Left ventricle myocardium inferior (tissue), 1 donor: ENCODE measurements around the gene DCTPP1. TPM values are rescaled to one million over a fixed set of nuclear protein-coding genes. Genes with fewer than 3 reads are reported as not detected.

Experiments used
- DNase-seq: peaks from one replicate; pipeline ENCODE4 v3.0.0-alpha.2; 2020
- H3K27ac ChIP-seq: fragments of 200-600 bp; replicated peaks from 2 replicates; pipeline ENCODE4 v1.8.0; 2021
- H3K27me3 ChIP-seq: fragments of 200-600 bp; 2 replicates; pipeline ENCODE4 v1.8.0; 2021; ENCODE audit warnings: low read depth
- H3K36me3 ChIP-seq: fragments of 200-600 bp; 2 replicates; pipeline ENCODE4 v1.8.0; 2021
- H3K4me1 ChIP-seq: fragments of 200-600 bp; 2 replicates; pipeline ENCODE4 v1.8.0; 2021
- H3K4me3 ChIP-seq: fragments of 200-600 bp; 2 replicates; pipeline ENCODE4 v1.8.0; 2021; ENCODE audit warnings: mild to moderate bottlenecking, moderate library complexity
- H3K9me3 ChIP-seq: fragments of 200-600 bp; replicated peaks from 2 replicates; pipeline ENCODE4 v1.8.0; 2021
- CTCF ChIP-seq: fragments of 200-600 bp; IDR thresholded peaks from 2 replicates; pipeline ENCODE4 v1.8.0; 2021; ENCODE audit warnings: antibody characterized with exemption, mild to moderate bottlenecking, borderline replicate concordance
- intact Hi-C: fragments of 100-400 bp; cut with micrococcal nuclease; formaldehyde crosslinking; loops from one replicate; pipeline ENCODE4 v1.11.0; 2022
- total RNA-seq: library from RNA; stranded (reverse); fragmentation: NEBNext Ultra II Directional; extraction: Animal tissue kit (Norgen Biotek cat#: 25700); gene quantifications from one replicate; pipeline ENCODE4 v1.2.1, GENCODE V29; 2021
- donor health status: DM: no; HTN: yes; CAD: no; lungs with severe emphysema.

Gene DCTPP1
- total RNA-seq, 1 donor from 2014 or later: 31.9 TPM

GRCh38 chr16:30376461-30376902 is 53.3 kb downstream of the DCTPP1 start:
- Histone ChIP-seq H3K4me1 (peaks cover 29% of the 10 kb centered on the region), H3K27ac (peak overlapping the region; percentile 100), H3K4me3 (no peak overlapping the region), H3K36me3 (no peaks in the 10 kb centered on the region), H3K27me3 (no peaks in the 10 kb centered on the region), H3K9me3 (no peaks in the 10 kb centered on the region)
- no peak for DNase-seq
- intact Hi-C loops: no loop called here
- TF ChIP-seq CTCF: no peak

GRCh38 chr16:30375864-30376263 is 54.0 kb downstream of the DCTPP1 start:
- peaks cover 34% of the 10 kb centered on the region for H3K4me1 ChIP-seq
- H3K27me3 ChIP-seq: no peaks in the 10 kb centered on the region
- no peak for TF ChIP-seq CTCF
- intact Hi-C loops: no loop called here
- no peaks in the 10 kb centered on the region for H3K9me3 ChIP-seq
- H3K4me3 ChIP-seq: no peak overlapping the region
- no peak overlapping the region for H3K27ac ChIP-seq
- H3K36me3 ChIP-seq: no peaks in the 10 kb centered on the region
- DNase-seq: no peak

DNA sequence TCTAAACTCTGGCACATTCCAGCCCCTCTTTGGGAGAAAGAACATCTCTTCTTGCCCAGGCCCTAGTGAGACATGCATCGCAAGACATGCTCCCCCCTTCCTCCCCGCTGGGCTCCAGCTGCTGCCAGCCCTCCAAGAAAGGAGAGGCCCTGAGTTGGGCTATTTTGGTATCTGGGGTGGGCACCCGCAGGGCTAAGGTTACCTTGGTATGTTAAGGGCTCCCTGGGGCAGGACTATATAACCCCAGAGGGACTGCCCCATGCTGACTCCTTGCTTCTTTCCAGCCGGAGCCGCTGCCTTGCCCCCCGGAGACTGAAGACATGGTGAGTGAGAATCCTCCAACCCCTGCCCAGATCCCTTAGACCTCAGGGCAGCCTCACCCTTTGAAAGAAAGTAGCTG is 55.3 kb downstream of the DCTPP1 start, which contains the start of gene MYL11:
Gene MYL11, plus strand, starts transcription at position 265 of the 400 bp plus-strand sequence. Its CDS starts 56 bp downstream, at position 321.
- intact Hi-C loops: no loop called here
- Histone ChIP-seq H3K27ac (no peak within 1 kb of the TSS), H3K4me3 (no peak within 1 kb of the TSS), H3K36me3 (no peaks in the 10 kb centered on the region), H3K4me1 (peaks cover 35% of the 10 kb centered on the region), H3K9me3 (no peaks in the 10 kb centered on the region), H3K27me3 (no peaks in the 10 kb centered on the region)
- TF ChIP-seq CTCF: no peak
- DNase-seq: no peak

Other genes starting within 250 kb of the DCTPP1 start
- gene CORO1A, start 246.4 kb downstream of the DCTPP1 start, total RNA-seq: 7.7 TPM
- gene BOLA2B, start 236.4 kb downstream of the DCTPP1 start, total RNA-seq: 54.6 TPM
- 7.5 TPM for gene SLX1A, start 236.2 kb downstream of the DCTPP1 start, total RNA-seq
- 9.9 TPM for gene SULT1A3, start 230.8 kb downstream of the DCTPP1 start, total RNA-seq
- 2.0 TPM for gene NPIPB13, start 181.6 kb downstream of the DCTPP1 start, total RNA-seq
- 29.8 TPM for gene CD2BP2, start 74.7 kb downstream of the DCTPP1 start, total RNA-seq
- 23.3 TPM for gene TBC1D10B, start 59.5 kb downstream of the DCTPP1 start, total RNA-seq
- gene MYL11, start 55.2 kb downstream of the DCTPP1 start, total RNA-seq: not detected
- gene SEPTIN1, start 47.5 kb downstream of the DCTPP1 start, total RNA-seq: 1.3 TPM
- 5.0 TPM for gene ZNF48, start 34.6 kb downstream of the DCTPP1 start, total RNA-seq
- gene ZNF771, start 22.4 kb downstream of the DCTPP1 start, total RNA-seq: 8.1 TPM
- 29.8 TPM for gene SEPHS2, start 15.8 kb upstream of the DCTPP1 start, total RNA-seq
- 2.4 TPM for gene ITGAL, start 42.7 kb upstream of the DCTPP1 start, total RNA-seq
- gene ZNF768, start 96.5 kb upstream of the DCTPP1 start, total RNA-seq: 61.1 TPM
- gene ZNF747, start 104.8 kb upstream of the DCTPP1 start, total RNA-seq: 8.9 TPM
- 8.9 TPM for gene ZNF764, start 128.3 kb upstream of the DCTPP1 start, total RNA-seq
- gene ZNF688, start 141.7 kb upstream of the DCTPP1 start, total RNA-seq: 10.8 TPM
- 7.1 TPM for gene ZNF785, start 155.7 kb upstream of the DCTPP1 start, total RNA-seq
- 5.0 TPM for gene ZNF689, start 180.4 kb upstream of the DCTPP1 start, total RNA-seq
- 15.4 TPM for gene PRR14, start 220.9 kb upstream of the DCTPP1 start, total RNA-seq
- 27.8 TPM for gene FBRS, start 228.4 kb upstream of the DCTPP1 start, total RNA-seq